Measurements from ENCODE around the gene DAND5. TPM values are rescaled to one million over a fixed set of nuclear protein-coding genes. Genes with fewer than 3 reads are reported as not detected.

The DAND5 gene
- total RNA-seq, 4 donors from 2014 or later: 0.56 TPM; not detected in 3

GRCh38 chr19:13016628-13017305 is 47.4 kb downstream of the DAND5 start:
- no peak for TF ChIP-seq CTCF (IDR thresholded peaks at IDR 0.05)
- ATAC-seq (ENCODE audit: low FRiP score) (no peak), DNase-seq (ENCODE audit: low spot score) (no peak)

- ATAC-seq (ENCODE audit: low FRiP score): no peak
- TF ChIP-seq CTCF (IDR thresholded peaks at IDR 0.05): no peak
- no peak for DNase-seq (ENCODE audit: low spot score)
These were observed 48.1 kb downstream of the DAND5 start for GRCh38 chr19:13017306-13018034.

- DNase-seq (ENCODE audit: low spot score): no peak
- TF ChIP-seq CTCF (IDR thresholded peaks at IDR 0.05): no peak
- ATAC-seq (ENCODE audit: low FRiP score): no peak
These were observed 48.9 kb downstream of the DAND5 start for GRCh38 chr19:13018035-13018914.

GRCh38 chr19:13019332-13019731 is 50.0 kb downstream of the DAND5 start:
- no peak for DNase-seq (ENCODE audit: low spot score)
- ATAC-seq (ENCODE audit: low FRiP score): no peak
- no peak for TF ChIP-seq CTCF (IDR thresholded peaks at IDR 0.05)

- TF ChIP-seq CTCF (IDR thresholded peaks at IDR 0.05): no peak
- DNase-seq (ENCODE audit: low spot score) (no peak), ATAC-seq (ENCODE audit: low FRiP score) (no peak)
These were observed 50.6 kb downstream of the DAND5 start for GRCh38 chr19:13020002-13020414.

- TF ChIP-seq CTCF (IDR thresholded peaks at IDR 0.05): no peak
- ATAC-seq (ENCODE audit: low FRiP score) (no peak), DNase-seq (ENCODE audit: low spot score) (no peak)
These were observed 52.9 kb downstream of the DAND5 start for GRCh38 chr19:13022111-13022858.
